IMR-90 (cell line): ENCODE measurements around the gene HKDC1. TPM values are rescaled to one million over a fixed set of nuclear protein-coding genes. Genes with fewer than 3 reads are reported as not detected.

Experiments used
- ATAC-seq: fragments of 200-7000 bp; cut with Tn5 transposase; 2 replicates; pipeline ENCODE4 v1.9.1; 2020; ENCODE audit warnings: low read depth, mild to moderate bottlenecking, moderate library complexity
- BruUV-seq: library from RNA; stranded (reverse); fragments of 400-500 nt; replicated peaks from 2 replicates; lab custom pipeline; 2021; lab: Mats Ljungman, UMichigan
- CTCF ChIA-PET: fragments of 300-600 bp; formaldehyde crosslinking; extraction: SDS; loops from one replicate; lab custom pipeline; 2021; ENCODE audit warnings: antibody characterized with exemption; lab: Yijun Ruan, JAX
- POLR2A ChIA-PET: fragments of 300-600 bp; sonication (Branson Sonifier 250); formaldehyde crosslinking; loops from one replicate; lab custom pipeline; 2022; ENCODE audit warnings: antibody characterized with exemption; ENCODE audit not compliant: unreplicated experiment; lab: Charles Lee
- DNase-seq: peaks from one replicate; pipeline ENCODE4 v3.0.0; 2013
- H2AFZ ChIP-seq: replicated peaks from 2 replicates; pipeline ENCODE3; 2013; ENCODE audit warnings: low read length, mild to moderate bottlenecking; ENCODE audit not compliant: poor library complexity
- H2AK5ac ChIP-seq: 2 replicates; pipeline ENCODE4 v1.6.1; 2013; ENCODE audit warnings: low read depth, low read length, inconsistent platforms
- H2AK9ac ChIP-seq: replicated peaks from 2 replicates; pipeline ENCODE3; 2013; ENCODE audit warnings: mild to moderate bottlenecking, low read depth, low read length, moderate library complexity; ENCODE audit not compliant: poor library complexity
- H2BK120ac ChIP-seq: 2 replicates; pipeline ENCODE4 v1.6.1; 2013; ENCODE audit warnings: low read depth, low read length, inconsistent platforms
- H2BK15ac ChIP-seq: 3 replicates; pipeline ENCODE4 v1.6.1; 2013; ENCODE audit warnings: low read depth, low read length, inconsistent platforms
- H2BK20ac ChIP-seq: 2 replicates; pipeline ENCODE4 v1.6.1; 2013; ENCODE audit warnings: low read depth, mild to moderate bottlenecking, inconsistent platforms, low read length, moderate library complexity
- H2BK5ac ChIP-seq: 2 replicates; pipeline ENCODE4 v1.6.1; 2013; ENCODE audit warnings: mild to moderate bottlenecking, low read depth, low read length, inconsistent platforms; ENCODE audit not compliant: poor library complexity, severe bottlenecking
- H3K14ac ChIP-seq: replicated peaks from 2 replicates; pipeline ENCODE4 v1.6.1; 2013; ENCODE audit warnings: low read depth, low read length, inconsistent platforms
- H3K18ac ChIP-seq: 2 replicates; pipeline ENCODE4 v1.6.1; 2013; ENCODE audit warnings: low read depth, low read length, control low read depth
- H3K23ac ChIP-seq: 2 replicates; pipeline ENCODE4 v1.6.1; 2013; ENCODE audit warnings: low read depth, low read length, inconsistent platforms
- H3K27ac ChIP-seq: 2 replicates; pipeline ENCODE4 v1.5.1; 2013; ENCODE audit warnings: mild to moderate bottlenecking, control low read depth, low read length; ENCODE audit not compliant: insufficient read depth
- H3K27me3 ChIP-seq: 2 replicates; pipeline ENCODE4 v1.6.1; 2013; ENCODE audit warnings: low read length; ENCODE audit not compliant: control insufficient read depth, insufficient read depth
- H3K36me3 ChIP-seq: 2 replicates; pipeline ENCODE4 v1.6.1; 2013; ENCODE audit warnings: low read length, mixed read lengths; ENCODE audit not compliant: control insufficient read depth, insufficient read depth
- H3K4ac ChIP-seq: 2 replicates; pipeline ENCODE4 v1.6.1; 2013; ENCODE audit warnings: low read depth, low read length, inconsistent platforms
- H3K4me1 ChIP-seq: 2 replicates; pipeline ENCODE4 v1.6.1; 2013; ENCODE audit warnings: low read length, mixed read lengths; ENCODE audit not compliant: control insufficient read depth, insufficient read depth
- H3K4me2 ChIP-seq: 2 replicates; pipeline ENCODE4 v1.6.1; 2013; ENCODE audit warnings: low read depth, mild to moderate bottlenecking, control low read depth, low read length, moderate library complexity
- H3K4me3 ChIP-seq: 2 replicates; pipeline ENCODE4 v1.5.1; 2013; ENCODE audit warnings: low read depth, mild to moderate bottlenecking, control low read depth, low read length, moderate library complexity; ENCODE audit not compliant: insufficient read depth
- H3K56ac ChIP-seq: 2 replicates; pipeline ENCODE4 v1.6.1; 2013; ENCODE audit warnings: low read length, inconsistent platforms; ENCODE audit not compliant: insufficient read depth; ENCODE audit errors: extremely low read depth
- H3K79me1 ChIP-seq, 2 experiments: 2 replicates each; pipeline ENCODE4 v1.6.1; 2013; ENCODE audit warnings: low read length in 2 of 2, inconsistent platforms in 1 of 2, low read depth in 1 of 2
- H3K9ac ChIP-seq: 2 replicates; pipeline ENCODE4 v1.6.1; 2013; ENCODE audit warnings: low read depth, low read length, control low read depth
- H3K9me1 ChIP-seq: 2 replicates; pipeline ENCODE4 v1.6.1; 2013; ENCODE audit warnings: low read length, inconsistent platforms; ENCODE audit not compliant: insufficient read depth
- H3K9me3 ChIP-seq: 2 replicates; pipeline ENCODE4 v1.6.1; 2013; ENCODE audit warnings: low read length; ENCODE audit not compliant: control insufficient read depth, insufficient read depth
- H4K20me1 ChIP-seq: 2 replicates; pipeline ENCODE4 v1.6.1; 2013; ENCODE audit warnings: low read length, inconsistent platforms; ENCODE audit not compliant: insufficient read depth
- H4K5ac ChIP-seq: 2 replicates; pipeline ENCODE4 v1.6.1; 2013; ENCODE audit warnings: mild to moderate bottlenecking, low read depth, low read length, control low read depth
- H4K8ac ChIP-seq, 2 experiments: 2 replicates each; pipeline ENCODE4 v1.6.1; 2013; ENCODE audit warnings: low read depth in 2 of 2, low read length in 2 of 2, control low read depth in 1 of 2, inconsistent platforms in 1 of 2
- H4K91ac ChIP-seq: 2 replicates; pipeline ENCODE4 v1.6.1; 2013; ENCODE audit warnings: low read depth, low read length, inconsistent platforms; ENCODE audit not compliant: insufficient read depth
- BHLHE40 ChIP-seq: fragments of 150-350 bp; IDR thresholded peaks from 2 replicates; pipeline ENCODE4 v1.6.1; 2016; ENCODE audit warnings: mild to moderate bottlenecking, low read depth, low read length
- WGBS, 2 experiments: methylation state at CpG; one replicate each; pipeline versions ENCODE4 v1.1.5 to v1.1.7; 2013; ENCODE audit warnings: missing lambda C conversion rate in 2 of 2; ENCODE audit not compliant: insufficient read length in 1 of 2; ENCODE audit errors: extremely low coverage in 2 of 2; 5-methylcytosine and 5-hydroxymethylcytosine counted together
- dilution Hi-C: fragments of 300-500 bp; cut with HindIII; formaldehyde crosslinking; loops from one replicate; pipeline ENCODE4 v1.14.3; 2018; ENCODE audit warnings: low sequenced_read_pairs; ENCODE audit not compliant: unreplicated experiment
- in situ Hi-C: fragments of 300-500 bp; cut with MboI; formaldehyde crosslinking; loops from 3 replicates; pipeline ENCODE4 v1.14.3; 2019; ENCODE audit warnings: low sequenced_read_pairs, inconsistent platforms, mixed read lengths
- intact Hi-C: fragments of 100-400 bp; cut with micrococcal nuclease; formaldehyde crosslinking; loops from 2 replicates; pipeline ENCODE4 v1.10.0; 2022
- polyA plus RNA-seq, 3 experiments: library from polyadenylated mRNA; depleted of rRNA; stranded (reverse); fragments of >200 nt; gene quantifications; 2 replicates each; pipeline ENCODE4 v1.2.3, GENCODE V29; 2012; ENCODE audit warnings: low replicate concordance in 1 of 3
- total RNA-seq: library from RNA; depleted of rRNA; stranded (reverse); fragments of >200 nt; gene quantifications from 2 replicates; pipeline ENCODE4 v1.2.3, GENCODE V29; 2012

HKDC1 gene
- total and polyA plus RNA-seq, 2 of the 4 experiments (the other 2 are of a cell fraction): under 0.01 to 0.03 TPM

- in situ Hi-C loops: loop anchor here (10.0 kb wide), 1 partner anchor 266 kb away; no protein-coding TSS in a partner anchor
- H2BK20ac ChIP-seq: no peak overlapping the region
- no peak overlapping the region for H2AK5ac ChIP-seq
- no peak overlapping the region for H3K4me2 ChIP-seq
- dilution Hi-C loops: no loop called here
- no peak overlapping the region for H2BK120ac ChIP-seq
- no peaks in the 10 kb centered on the region for H3K36me3 ChIP-seq
- no peak overlapping the region for H2AFZ ChIP-seq
- no peak overlapping the region for H3K14ac ChIP-seq
- H3K4ac ChIP-seq: no peak overlapping the region
- CTCF ChIA-PET: interaction anchor here (1.1 kb wide), 1 partner anchor 159 kb away, joined by 3 read pairs; no protein-coding TSS in a partner anchor
- H3K79me1 ChIP-seq: no peaks in the 10 kb centered on the region
- H3K27me3 ChIP-seq: peaks cover 8% of the 10 kb centered on the region
- H2BK5ac ChIP-seq: no peak overlapping the region
- no peak overlapping the region for H3K4me3 ChIP-seq
- 33% methylated on average over 1 of the region's 5 CpGs; no CpG with 5 or more reads in 1 of the 2 experiments for WGBS, 2 experiments
- no peaks in the 10 kb centered on the region for H3K9me1 ChIP-seq
- H3K18ac ChIP-seq: no peak overlapping the region
- no peaks in the 10 kb centered on the region for H4K20me1 ChIP-seq
- H2AK9ac ChIP-seq: no peak overlapping the region
- TF ChIP-seq BHLHE40: no peak
- no peaks in the 10 kb centered on the region for H3K4me1 ChIP-seq
- H4K5ac ChIP-seq: no peak overlapping the region
- H2BK15ac ChIP-seq: no peak overlapping the region; the same call in 2 of the 3 replicates
- H3K23ac ChIP-seq: no peak overlapping the region
- POLR2A ChIA-PET: no interaction called here
- H3K56ac ChIP-seq: no peak overlapping the region
- intact Hi-C loops: loop anchor here (5.0 kb wide), 1 partner anchor 78 kb away; no protein-coding TSS in a partner anchor
- no peak for ATAC-seq
- H3K9me3 ChIP-seq: no peaks in the 10 kb centered on the region
- no peak overlapping the region for H4K91ac ChIP-seq
- no peak for DNase-seq
- no peak overlapping the region for H4K8ac ChIP-seq
- H3K9ac ChIP-seq: no peak overlapping the region
- H3K27ac ChIP-seq: no peak overlapping the region
- no TSS peak for BruUV-seq
Observed at GRCh38 chr10:69239136-69239535, 19.0 kb downstream of the HKDC1 start.
